Adrenal gland (tissue), 12 donors: ENCODE measurements around the gene CD207. TPM values are rescaled to one million over a fixed set of nuclear protein-coding genes. Genes with fewer than 3 reads are reported as not detected.

Experiments used
- DNase-seq, 7 donors: peaks; one replicate each; pipeline ENCODE4 v3.0.0-alpha.2; 2019 to 2020
- H3K27ac ChIP-seq, 5 donors: fragments of 200-600 bp; sonication (generic) in 4 of 5; 1 replicate in 3 of 5; 2 replicates in 2 of 5; pipeline versions ENCODE4 v1.5.1 to v1.8.0; 2016 to 2020; ENCODE audit warnings: mild to moderate bottlenecking in 1 of 5
- H3K27me3 ChIP-seq: fragments of 200-600 bp; 2 replicates; pipeline ENCODE4 v1.8.0; 2021
- H3K36me3 ChIP-seq, 2 donors: fragments of 200-600 bp; replicated peaks in 1 of 2; 1 replicate in 1 of 2; 2 replicates in 1 of 2; pipeline versions ENCODE4 v1.5.1 to v1.8.0; 2018 to 2022
- H3K4me1 ChIP-seq, 2 donors: fragments of 200-600 bp; replicated peaks in 1 of 2; 1 replicate in 1 of 2; 2 replicates in 1 of 2; pipeline versions ENCODE4 v1.5.1 to v1.8.0; 2018 to 2021
- H3K4me3 ChIP-seq, 4 donors: fragments of 200-600 bp; sonication (generic) in 3 of 4; one replicate each; pipeline ENCODE4 v1.5.1; 2016 to 2018
- H3K9me3 ChIP-seq, 3 donors: fragments of 200-600 bp; sonication (generic) in 1 of 3; replicated peaks in 1 of 3; 1 replicate in 2 of 3; 2 replicates in 1 of 3; pipeline versions ENCODE4 v1.5.1 to v1.8.0; 2016 to 2021
- POLR2A ChIP-seq, 2 donors: fragments of 450-650 bp; IDR thresholded peaks; one replicate each; pipeline ENCODE4 v1.6.1; 2017; ENCODE audit warnings: antibody characterized with exemption in 2 of 2, mild to moderate bottlenecking in 2 of 2, moderate library complexity in 1 of 2
- WGBS, 4 donors: extraction: QIAGEN DNeasy Blood & Tissue Kit in 2 of 4; methylation state at CpG; one replicate each; pipeline versions ENCODE4 v1.1.5 to v1.1.7; 2013 to 2017; 5-methylcytosine and 5-hydroxymethylcytosine counted together
- intact Hi-C, 2 donors: fragments of 100-400 bp; cut with DNase I; formaldehyde crosslinking; loops; one replicate each; pipeline versions ENCODE4 v1.14.1 to v1.15.0; 2022 to 2023
- polyA plus RNA-seq, 3 donors: library from polyadenylated mRNA; stranded (reverse); fragments of 200-250 nt in 2 of 3; fragments of 350-450 nt in 1 of 3; fragmentation: Illumina TruSeq in 1 of 3; extraction: RNeasy Lipid Tissue Mini Kit (QIAGEN cat#74804) in 1 of 3; gene quantifications; one replicate each; pipeline ENCODE4 v1.2.3, GENCODE V29; 2013 to 2014
- total RNA-seq, 9 donors: library from RNA; depleted of rRNA in 4 of 9; stranded (reverse); fragments of >200 nt in 4 of 9; fragments of 120-200 nt in 1 of 9; fragmentation: NEBNext Ultra II Directional in 1 of 9; extraction: Animal tissue kit (Norgen Biotek cat#: 25700) in 1 of 9; gene quantifications; one replicate each; pipeline versions ENCODE4 v1.1.0 to v1.2.4, GENCODE V29; 2013 to 2023
- TF ChIP-seq, protein P1 (sequence below), 6 experiments: fragments of 450-650 bp in 4 of 6; fragments of 200-600 bp in 2 of 6; sonication (generic) in 1 of 6; IDR thresholded peaks; 1 replicate in 5 of 6; 2 replicates in 1 of 6; pipeline versions ENCODE4 v1.5.1 to v1.8.0; 2016 to 2021; ENCODE audit warnings: antibody characterized with exemption in 6 of 6, mild to moderate bottlenecking in 2 of 6, moderate library complexity in 1 of 6
- donor health status: healthy with polysubstance abuse.
- donor health status: Bipolar disorder and iron deficiency.
- donor health status: DM: yes; HTN: yes; CAD: no.
- donor health status: DM: no; HTN: no; CAD: no.
- donor health status: DM: no; HTN: no; CAD: no.
- donor health status: DM: yes; HTN: yes; CAD: no.

CD207 gene
- total and polyA plus RNA-seq, 12 donors = 0.07 to 0.10 TPM; not detected in 10

DNA sequence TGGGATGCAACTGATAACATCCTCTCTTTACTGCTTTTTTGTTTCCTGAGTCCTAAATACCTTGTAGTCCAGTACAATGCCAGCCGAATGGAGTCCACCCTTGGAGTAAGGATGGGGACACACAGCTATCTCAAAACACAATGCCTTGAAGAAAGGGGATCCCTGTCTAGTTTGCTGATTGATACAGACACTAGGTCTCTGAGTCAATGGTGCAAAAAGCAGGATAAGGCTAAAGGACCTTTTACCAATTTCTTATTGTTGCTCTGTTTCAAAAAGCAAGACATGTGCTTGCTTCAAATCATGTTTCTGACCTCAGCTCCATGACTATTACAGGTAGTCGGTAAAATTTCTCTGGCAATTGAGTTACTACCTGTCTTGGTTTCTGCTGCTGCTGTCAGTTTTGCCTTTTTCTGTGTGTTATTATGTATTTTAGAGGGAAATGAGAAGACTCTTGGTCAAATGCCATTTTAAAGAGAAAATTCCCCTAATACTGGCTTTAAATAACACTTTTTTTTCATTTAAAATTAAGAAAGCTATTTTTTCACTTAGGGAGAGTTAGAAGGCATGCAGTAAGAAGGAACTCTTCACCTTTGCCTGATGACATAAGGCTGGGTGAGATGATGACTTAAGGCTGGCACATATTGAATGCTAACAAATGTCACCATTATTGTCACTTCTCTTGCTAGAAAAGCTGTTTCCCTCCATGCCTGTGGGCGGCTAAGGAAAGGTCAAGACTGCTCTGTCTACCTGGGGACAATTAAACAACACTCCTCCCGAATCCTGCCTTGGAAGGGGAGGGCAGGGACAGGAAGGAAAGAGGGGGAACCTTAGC, 40.2 kb downstream of the CD207 start:
- TF ChIP-seq, protein P1, sequence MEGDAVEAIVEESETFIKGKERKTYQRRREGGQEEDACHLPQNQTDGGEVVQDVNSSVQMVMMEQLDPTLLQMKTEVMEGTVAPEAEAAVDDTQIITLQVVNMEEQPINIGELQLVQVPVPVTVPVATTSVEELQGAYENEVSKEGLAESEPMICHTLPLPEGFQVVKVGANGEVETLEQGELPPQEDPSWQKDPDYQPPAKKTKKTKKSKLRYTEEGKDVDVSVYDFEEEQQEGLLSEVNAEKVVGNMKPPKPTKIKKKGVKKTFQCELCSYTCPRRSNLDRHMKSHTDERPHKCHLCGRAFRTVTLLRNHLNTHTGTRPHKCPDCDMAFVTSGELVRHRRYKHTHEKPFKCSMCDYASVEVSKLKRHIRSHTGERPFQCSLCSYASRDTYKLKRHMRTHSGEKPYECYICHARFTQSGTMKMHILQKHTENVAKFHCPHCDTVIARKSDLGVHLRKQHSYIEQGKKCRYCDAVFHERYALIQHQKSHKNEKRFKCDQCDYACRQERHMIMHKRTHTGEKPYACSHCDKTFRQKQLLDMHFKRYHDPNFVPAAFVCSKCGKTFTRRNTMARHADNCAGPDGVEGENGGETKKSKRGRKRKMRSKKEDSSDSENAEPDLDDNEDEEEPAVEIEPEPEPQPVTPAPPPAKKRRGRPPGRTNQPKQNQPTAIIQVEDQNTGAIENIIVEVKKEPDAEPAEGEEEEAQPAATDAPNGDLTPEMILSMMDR (IDR thresholded peaks at IDR 0.05) = no peak
- Histone ChIP-seq H3K4me3 (no peak overlapping the region), H3K27ac (no peak overlapping the region), H3K9me3 (peaks cover 0 to 4% (median 0%) of the 10 kb centered on the region in 3 donors), H3K36me3 (no peaks in the 10 kb centered on the region), H3K4me1 (peaks cover 0 to 2% of the 10 kb centered on the region in 2 donors), H3K27me3 (peaks cover 11% of the 10 kb centered on the region)
- DNase-seq = no peak
- 67 to 80% (median 72%) methylated on average over 4 of the region's 4 CpGs for WGBS, 4 donors
- intact Hi-C loops = no loop called here

DNA sequence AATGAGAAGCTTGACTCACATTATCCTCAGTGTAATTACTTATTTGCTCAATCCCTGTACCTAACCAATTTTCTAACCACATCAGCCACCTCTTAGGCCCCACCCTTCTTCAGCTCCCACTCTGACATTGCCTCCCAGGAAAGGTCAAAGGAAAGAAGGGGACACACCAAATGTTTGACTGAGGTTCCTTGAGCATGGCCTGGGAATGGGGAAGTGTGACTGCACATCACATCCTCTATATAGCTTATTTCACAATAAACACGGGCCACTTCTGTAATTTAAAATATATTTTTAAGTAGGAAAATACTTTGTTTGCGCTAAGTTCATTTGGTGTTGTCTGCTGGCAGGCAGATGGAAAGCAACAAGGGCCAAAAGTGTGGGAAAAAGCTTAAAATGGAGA, 42.2 kb downstream of the CD207 start:
- Histone ChIP-seq H3K4me3 (no peak overlapping the region), H3K36me3 (no peaks in the 10 kb centered on the region), H3K27ac (no peak overlapping the region), H3K4me1 (peaks cover 5% of the 10 kb centered on the region in 2 donors), H3K27me3 (peaks cover 23% of the 10 kb centered on the region), H3K9me3 (no peaks in the 10 kb centered on the region)
- intact Hi-C loops = no loop called here
- 67 to 81% (median 73%) methylated on average over 2 of the region's 2 CpGs for WGBS, 4 donors
- TF ChIP-seq POLR2A (IDR thresholded peaks at IDR 0.05) = no peak
- TF ChIP-seq, protein P1 (IDR thresholded peaks at IDR 0.05) = no peak
- DNase-seq = peak in 1 of 7 donors; percentile 9

DNA sequence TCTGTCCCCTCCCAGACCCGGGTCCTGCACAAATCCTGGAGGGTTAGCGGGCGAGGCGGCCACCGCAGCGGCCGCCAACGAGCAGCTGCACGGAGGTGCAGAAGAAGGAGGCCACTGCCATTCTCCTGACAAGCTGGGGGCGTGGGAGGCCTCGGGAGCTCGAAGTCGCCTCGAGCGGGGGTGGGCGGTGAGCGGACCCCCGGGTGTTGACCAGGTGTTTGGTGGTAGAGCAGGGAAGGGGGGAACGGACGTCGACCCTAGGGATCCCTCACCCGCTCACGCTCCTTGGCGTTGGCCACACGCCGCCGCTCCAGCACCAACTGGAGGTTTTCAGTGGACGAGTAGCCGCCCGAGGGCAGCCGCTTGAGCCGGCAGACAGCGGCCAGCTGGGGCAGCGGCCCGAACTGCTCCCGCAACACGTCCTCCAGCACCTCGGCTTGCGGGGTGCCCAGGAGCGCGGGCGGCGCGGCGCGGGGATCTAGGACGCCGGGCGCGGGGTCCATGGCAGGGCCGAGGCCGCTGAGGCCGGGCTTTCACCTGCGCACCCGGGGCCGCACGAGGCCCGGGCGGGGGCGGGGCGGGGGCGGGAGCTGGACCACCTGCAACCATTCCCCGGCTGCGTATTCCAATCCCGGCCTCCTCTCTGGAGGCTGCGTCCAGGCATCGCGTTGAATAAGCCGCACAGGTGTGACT, 45.3 kb downstream of the CD207 start, which contains the start of gene FIGLA:
Gene FIGLA (minus strand): TSS at position 508 of the 693 bp plus-strand sequence. CDS start 5 bp downstream, at position 503.
- Histone ChIP-seq H3K9me3 (no peaks in the 10 kb centered on the region), H3K4me3 (peak within 1 kb of the TSS in 1 of 4 donors; percentile 11), H3K27ac (no peak within 1 kb of the TSS), H3K4me1 (peaks cover 5% of the 10 kb centered on the region in 2 donors), H3K27me3 (peaks cover 34% of the 10 kb centered on the region), H3K36me3 (no peaks in the 10 kb centered on the region)
- intact Hi-C loops = no loop called here
- DNase-seq = peak in 1 of 7 donors; percentile 8
- 4 to 20% (median 5%) methylated on average over 12 to 69 of the region's 69 CpGs for WGBS, 4 donors
- TF ChIP-seq, protein P1 (IDR thresholded peaks at IDR 0.05) = no peak
- no peak for TF ChIP-seq POLR2A (IDR thresholded peaks at IDR 0.05)
